Stomach (tissue), 4 donors: ENCODE measurements around the gene VAV2.

Experiments used
- EP300 ChIP-seq: sonication (generic); formaldehyde crosslinking; IDR thresholded peaks from one replicate; pipeline ENCODE4 v1.6.1; 2017; ENCODE audit warnings: antibody characterized with exemption
- POLR2A ChIP-seq, 4 donors: fragments of 450-650 bp; IDR thresholded peaks; one replicate each; pipeline ENCODE4 v1.6.1; 2016; ENCODE audit warnings: antibody characterized with exemption in 4 of 4, control low read depth in 2 of 4, mild to moderate bottlenecking in 1 of 4, moderate library complexity in 1 of 4
- TF ChIP-seq, protein P1 (sequence below), 7 experiments: fragments of 450-650 bp in 4 of 7; fragments of 200-600 bp in 3 of 7; sonication (generic) in 3 of 7; IDR thresholded peaks; one replicate each; pipeline ENCODE4 v1.5.1; 2016 to 2019; ENCODE audit warnings: antibody characterized with exemption in 7 of 7, control low read depth in 2 of 7, mild to moderate bottlenecking in 1 of 7

DNA sequence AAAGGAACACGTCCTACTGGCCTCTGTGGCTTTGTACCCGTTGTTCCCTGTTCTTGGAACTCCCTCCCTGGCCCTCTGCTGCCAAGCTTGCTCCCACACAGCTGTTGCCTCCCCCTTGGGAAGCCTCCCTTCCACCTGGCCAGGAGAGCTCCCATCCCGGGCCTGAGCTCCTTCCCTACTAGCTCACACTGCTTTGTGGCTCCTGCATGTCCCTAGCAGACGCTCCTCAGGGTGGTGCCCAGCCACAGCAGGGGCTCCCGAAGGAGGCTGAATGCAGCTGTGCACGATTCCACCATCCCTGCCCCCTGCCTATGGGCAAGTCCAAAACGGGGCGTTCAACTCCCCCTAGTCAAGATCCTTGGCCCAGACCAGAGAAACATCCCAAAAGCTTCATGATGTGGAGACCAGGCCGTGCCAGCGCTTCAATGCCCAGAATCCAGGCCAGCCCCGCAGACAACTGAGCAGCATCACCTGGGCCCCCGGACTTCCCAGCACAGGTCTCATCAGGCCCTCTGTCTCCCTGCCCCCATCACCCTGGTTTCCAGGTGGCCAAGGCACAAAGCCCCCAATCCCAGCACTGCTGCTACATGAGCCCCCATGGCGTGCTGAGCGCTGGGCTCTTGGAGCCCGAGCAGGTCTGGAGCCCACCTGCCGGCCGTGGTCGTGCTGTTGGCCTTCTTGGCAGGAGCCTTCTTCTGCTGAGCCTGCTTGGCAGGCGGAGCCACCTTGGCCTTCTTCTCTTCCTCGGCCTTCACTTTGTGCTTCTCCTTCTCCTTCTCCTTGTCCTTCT lies 47.5 kb upstream of the VAV2 start:
- TF ChIP-seq EP300: no peak
- TF ChIP-seq, protein P1, sequence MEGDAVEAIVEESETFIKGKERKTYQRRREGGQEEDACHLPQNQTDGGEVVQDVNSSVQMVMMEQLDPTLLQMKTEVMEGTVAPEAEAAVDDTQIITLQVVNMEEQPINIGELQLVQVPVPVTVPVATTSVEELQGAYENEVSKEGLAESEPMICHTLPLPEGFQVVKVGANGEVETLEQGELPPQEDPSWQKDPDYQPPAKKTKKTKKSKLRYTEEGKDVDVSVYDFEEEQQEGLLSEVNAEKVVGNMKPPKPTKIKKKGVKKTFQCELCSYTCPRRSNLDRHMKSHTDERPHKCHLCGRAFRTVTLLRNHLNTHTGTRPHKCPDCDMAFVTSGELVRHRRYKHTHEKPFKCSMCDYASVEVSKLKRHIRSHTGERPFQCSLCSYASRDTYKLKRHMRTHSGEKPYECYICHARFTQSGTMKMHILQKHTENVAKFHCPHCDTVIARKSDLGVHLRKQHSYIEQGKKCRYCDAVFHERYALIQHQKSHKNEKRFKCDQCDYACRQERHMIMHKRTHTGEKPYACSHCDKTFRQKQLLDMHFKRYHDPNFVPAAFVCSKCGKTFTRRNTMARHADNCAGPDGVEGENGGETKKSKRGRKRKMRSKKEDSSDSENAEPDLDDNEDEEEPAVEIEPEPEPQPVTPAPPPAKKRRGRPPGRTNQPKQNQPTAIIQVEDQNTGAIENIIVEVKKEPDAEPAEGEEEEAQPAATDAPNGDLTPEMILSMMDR (IDR thresholded peaks at IDR 0.05): no peak
- no peak for TF ChIP-seq POLR2A (IDR thresholded peaks at IDR 0.05)
